Rectal smooth muscle tissue (tissue), 1 donor: ENCODE measurements around the gene SLC25A1.

Source experiments
- H3K27ac ChIP-seq: one replicate; pipeline ENCODE4 v1.7.0; 2013; ENCODE audit warnings: low read depth, low read length, inconsistent platforms
- H3K27me3 ChIP-seq: one replicate; pipeline ENCODE4 v1.7.0; 2013; ENCODE audit warnings: low read length; ENCODE audit not compliant: control insufficient read depth, insufficient read depth
- H3K36me3 ChIP-seq: one replicate; pipeline ENCODE4 v1.7.0; 2013; ENCODE audit warnings: low read length; ENCODE audit not compliant: control insufficient read depth, insufficient read depth
- H3K4me1 ChIP-seq: one replicate; pipeline ENCODE4 v1.7.0; 2013; ENCODE audit warnings: low read length; ENCODE audit not compliant: control insufficient read depth, insufficient read depth
- H3K4me3 ChIP-seq: one replicate; pipeline ENCODE4 v1.7.0; 2013; ENCODE audit warnings: low read length
- H3K9ac ChIP-seq: one replicate; pipeline ENCODE4 v1.7.0; 2013; ENCODE audit warnings: low read length

SLC25A1 gene

DNA sequence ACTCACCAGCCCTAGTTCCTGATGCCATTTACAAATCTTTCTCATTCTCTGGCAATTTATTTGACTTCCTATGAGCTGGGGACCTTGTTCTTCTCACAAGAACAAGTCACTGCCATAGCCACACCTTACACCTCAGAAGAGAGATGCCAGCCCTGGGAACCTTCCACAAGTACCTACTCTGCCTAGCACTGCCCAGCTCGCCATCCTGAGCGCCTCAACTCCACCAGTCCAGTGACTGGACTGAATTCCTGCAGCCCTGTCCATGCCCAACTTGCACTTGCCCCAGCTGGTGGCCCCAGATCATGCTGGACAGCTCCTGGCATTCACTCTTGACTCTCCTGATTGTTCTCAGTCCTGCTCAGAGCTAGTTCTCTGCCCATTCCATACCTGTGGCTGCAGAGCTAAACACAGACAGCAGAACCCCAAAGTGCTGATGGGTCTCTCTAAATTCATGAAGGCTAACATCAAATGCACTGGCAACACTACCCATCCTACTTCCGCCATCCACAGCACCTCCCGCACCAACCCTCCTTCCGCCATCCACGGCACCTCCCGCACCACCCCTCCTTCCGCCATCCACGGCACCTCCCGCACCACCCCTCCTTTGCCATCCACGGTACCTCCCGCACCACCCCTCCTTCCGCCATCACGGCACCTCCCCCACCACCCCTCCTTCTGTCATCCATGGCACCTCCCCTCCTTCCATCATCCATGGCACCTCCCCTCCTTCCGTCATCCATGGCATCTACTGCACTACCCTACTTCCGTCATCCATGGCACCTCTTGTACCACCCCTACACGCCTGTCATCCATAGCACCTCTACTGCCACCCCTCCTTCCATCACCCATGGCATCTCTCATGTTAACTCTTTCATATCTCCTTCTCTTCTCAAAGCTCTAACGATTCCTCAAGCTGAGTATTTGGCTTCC lies 23.6 kb upstream of the SLC25A1 start:
- Histone ChIP-seq H3K36me3 (no peaks in the 10 kb centered on the region), H3K4me1 (no peaks in the 10 kb centered on the region), H3K9ac (no peak overlapping the region), H3K4me3 (no peak overlapping the region), H3K27me3 (no peaks in the 10 kb centered on the region), H3K27ac (no peak overlapping the region)

DNA sequence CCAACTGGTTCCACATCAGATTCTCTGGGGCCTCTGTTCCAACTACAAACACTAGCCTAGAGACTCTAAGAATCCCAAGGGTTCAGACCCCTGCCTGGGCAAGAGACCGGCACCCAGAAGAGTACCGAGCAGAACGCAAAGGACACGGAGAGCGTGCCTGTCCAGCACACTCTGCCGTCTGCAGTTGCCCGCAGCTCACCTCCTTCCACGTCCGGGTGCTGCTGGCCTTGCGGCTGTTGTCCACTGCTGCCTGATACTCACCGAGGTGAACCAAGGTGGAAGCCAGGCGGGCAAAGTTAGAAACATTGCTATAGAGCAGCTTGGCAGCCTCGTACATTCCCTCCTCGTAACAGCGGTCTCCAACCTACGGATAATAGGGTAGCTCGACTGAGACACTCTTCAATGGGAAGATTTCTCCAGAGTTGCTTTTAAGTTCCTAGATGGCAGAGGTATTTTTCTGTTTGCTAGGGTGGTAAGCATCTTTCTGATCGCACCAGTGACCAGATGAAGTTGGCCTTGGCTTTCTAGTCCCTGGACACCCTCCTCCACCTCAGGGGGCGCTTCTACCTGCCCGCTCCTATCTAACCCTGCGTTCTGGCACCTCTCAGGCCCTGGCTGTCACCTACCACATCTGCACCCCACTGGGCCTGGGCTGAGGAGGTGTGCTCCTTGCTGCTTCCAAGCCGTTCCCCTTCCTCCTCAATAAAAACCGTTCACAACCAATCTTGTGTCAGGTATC lies 22.8 kb upstream of the SLC25A1 start:
- no peak overlapping the region for H3K4me3 ChIP-seq

GRCh38 chr22:19199479-19199878 lies 20.9 kb upstream of the SLC25A1 start:
- H3K9ac ChIP-seq, result no peak overlapping the region
- no peak overlapping the region for H3K4me3 ChIP-seq
- no peak overlapping the region for H3K27ac ChIP-seq
- no peaks in the 10 kb centered on the region for H3K27me3 ChIP-seq
- H3K36me3 ChIP-seq, result no peaks in the 10 kb centered on the region
- no peaks in the 10 kb centered on the region for H3K4me1 ChIP-seq

More for the DNA sequence above, 22.8 kb upstream of the SLC25A1 start:
- Histone ChIP-seq H3K9ac (no peak overlapping the region), H3K36me3 (no peaks in the 10 kb centered on the region), H3K27me3 (no peaks in the 10 kb centered on the region), H3K4me1 (no peaks in the 10 kb centered on the region), H3K27ac (no peak overlapping the region)

DNA sequence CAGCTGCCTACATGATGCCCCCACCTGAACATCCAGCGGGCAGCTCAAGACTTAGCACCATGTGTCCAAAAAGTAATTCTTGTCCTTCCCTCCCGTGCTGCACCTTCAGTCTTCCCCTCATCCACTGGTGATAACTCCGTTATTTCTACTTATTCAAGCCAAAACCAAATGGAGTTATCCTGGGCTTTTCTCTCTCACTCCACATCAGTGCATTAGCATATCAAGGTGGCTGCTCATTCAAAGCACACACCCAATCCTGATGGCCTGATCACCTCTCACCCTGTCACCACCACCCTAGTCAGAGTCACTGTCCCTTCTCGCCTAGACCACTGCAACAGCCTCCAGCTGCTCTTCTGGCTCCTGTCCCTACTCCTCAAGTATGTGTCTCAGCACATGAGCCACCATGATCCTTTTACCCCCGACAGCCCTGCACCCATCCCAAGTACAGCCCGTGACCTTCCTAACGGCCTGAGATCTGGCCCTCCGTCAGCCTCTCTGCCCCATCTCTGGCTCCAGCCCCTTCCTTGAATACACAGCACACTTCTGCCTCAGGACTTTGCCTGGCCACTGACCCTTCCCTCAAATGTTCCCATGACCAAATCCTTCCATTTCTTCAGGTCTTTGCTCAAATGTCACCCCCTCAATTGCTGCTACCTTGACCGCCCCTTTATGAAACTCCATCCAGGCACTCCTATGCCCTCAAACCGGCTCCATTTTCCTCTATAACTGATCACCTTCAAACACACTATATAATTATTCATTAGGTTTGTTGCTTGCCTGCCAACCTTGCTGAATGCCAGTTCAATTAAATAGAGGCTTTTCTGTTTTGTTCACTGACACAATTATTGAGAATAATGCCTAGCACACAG lies 19.7 kb upstream of the SLC25A1 start:
- H3K27me3 ChIP-seq, result no peaks in the 10 kb centered on the region
- no peaks in the 10 kb centered on the region for H3K36me3 ChIP-seq
- no peaks in the 10 kb centered on the region for H3K4me1 ChIP-seq
- H3K4me3 ChIP-seq, result no peak overlapping the region
- no peak overlapping the region for H3K9ac ChIP-seq
- no peak overlapping the region for H3K27ac ChIP-seq

DNA sequence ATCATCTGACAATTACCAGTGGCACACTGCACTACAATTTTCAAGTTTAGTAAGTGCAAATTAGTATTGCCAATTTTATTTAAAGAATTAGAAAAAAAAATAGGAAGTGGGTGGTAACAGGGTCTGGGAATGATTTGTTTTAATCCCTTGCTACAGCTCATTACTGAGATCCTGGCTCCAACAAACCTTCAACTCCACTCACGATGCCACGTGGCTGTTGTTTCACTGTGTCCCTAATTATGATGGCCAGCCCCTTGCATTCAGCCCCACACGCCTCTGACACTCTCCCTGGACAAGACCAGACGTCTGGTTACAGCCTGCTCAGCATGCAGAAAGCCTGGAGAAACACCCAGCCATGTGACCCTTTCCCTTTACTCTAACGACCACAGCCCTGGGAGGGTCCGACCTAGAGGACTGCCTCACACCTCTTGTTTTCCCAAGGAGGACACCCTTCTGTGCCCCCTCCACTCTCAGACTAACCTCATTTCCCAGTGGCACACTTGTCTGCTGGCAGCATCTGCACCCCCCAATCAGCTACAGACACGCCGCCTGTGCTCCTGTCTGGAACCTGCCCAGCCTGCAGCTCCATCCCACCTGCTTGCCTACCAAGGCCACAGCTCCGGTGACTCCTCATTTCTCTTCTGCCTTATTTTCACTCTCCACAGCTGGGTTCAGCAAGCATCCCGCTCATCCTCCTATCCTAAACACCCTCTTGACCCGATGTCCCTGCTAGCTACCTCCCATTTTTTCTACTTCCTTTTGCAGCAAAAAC lies 18.5 kb upstream of the SLC25A1 start:
- Histone ChIP-seq H3K27me3 (no peaks in the 10 kb centered on the region), H3K36me3 (no peaks in the 10 kb centered on the region), H3K9ac (no peak overlapping the region), H3K4me3 (no peak overlapping the region), H3K4me1 (no peaks in the 10 kb centered on the region), H3K27ac (no peak overlapping the region)

DNA sequence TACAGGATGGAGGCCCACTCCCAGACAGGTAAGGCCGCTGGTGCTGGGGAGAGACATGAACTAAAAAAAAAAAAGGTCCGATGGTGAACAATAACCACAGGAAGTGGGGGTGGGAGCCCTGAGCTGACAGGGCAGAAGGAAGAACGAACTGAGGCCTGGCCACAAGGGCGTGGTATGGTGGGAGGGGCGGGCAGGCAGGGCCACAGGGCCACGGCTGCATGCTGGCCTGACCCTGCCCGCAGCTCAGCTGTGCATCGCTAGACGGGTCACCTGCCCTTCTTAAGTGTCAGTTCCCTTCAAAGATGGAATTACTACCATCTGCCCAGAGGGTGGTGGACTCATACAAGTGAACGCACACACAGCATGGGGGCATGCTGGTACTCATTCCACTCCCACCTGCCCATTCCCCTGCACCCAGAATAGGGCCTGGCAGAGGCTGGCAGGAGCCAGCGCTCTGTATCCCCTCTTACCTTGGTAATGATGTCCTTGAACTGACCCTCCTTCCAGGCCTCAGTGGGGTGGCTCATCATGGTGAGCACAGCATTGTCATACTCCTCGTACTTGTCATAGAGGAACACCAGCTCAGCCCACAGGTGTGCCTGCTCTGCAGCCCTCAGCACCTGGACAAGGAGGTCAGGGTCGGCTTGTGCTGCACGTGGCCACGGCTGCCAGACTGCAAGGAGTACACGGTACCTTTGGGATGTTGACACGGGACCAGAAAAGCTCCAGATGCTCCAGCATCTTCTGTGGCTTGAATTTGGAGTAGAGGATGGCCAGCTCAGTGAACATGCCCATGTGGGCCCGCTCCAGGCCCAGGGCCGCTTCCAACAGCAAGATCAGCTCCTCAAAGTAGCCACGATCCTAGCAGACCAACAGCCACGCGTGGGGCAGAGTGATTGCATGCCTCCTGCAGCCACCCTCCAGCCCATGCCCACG lies 17.5 kb upstream of the SLC25A1 start:
- Histone ChIP-seq H3K27ac (no peak overlapping the region), H3K27me3 (no peaks in the 10 kb centered on the region), H3K36me3 (no peaks in the 10 kb centered on the region), H3K9ac (no peak overlapping the region), H3K4me1 (no peaks in the 10 kb centered on the region), H3K4me3 (no peak overlapping the region)

DNA sequence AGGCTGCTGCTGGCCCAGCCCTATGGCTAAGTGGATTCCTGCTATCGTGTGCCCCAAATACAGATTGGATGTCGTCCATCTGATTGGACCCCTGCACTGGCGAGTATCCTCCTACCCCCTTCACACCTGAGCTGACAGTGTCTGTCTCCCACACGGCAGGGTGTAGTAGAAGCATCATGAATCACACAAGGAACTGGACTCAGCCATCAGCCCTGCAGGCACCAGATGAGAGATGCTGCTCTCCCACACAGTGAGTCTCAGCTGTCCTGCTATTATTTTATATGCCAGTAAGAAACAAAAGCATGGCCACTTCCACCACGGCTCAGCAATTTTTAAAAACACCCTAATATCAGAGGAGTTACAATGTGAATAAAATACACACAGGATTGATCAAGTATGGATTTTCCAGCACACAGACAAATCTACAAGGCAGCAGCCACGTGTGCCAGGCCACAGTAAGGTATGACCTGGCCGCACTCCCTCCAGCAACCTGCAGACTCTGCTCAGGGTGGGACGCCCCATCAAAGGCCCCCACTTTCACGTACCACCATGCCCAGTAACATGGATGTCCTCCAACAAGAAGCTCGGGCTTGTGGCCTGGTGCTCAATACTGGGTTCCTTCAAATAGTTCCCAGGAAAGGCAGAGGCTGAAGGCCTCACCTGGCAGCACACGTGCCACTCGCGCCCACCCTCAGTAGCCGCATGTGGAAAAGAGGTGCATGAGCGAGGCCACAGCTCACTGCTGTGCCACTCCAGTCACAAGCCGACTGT lies 16.4 kb upstream of the SLC25A1 start:
- Histone ChIP-seq H3K4me1 (no peaks in the 10 kb centered on the region), H3K36me3 (no peaks in the 10 kb centered on the region), H3K9ac (no peak overlapping the region), H3K27ac (no peak overlapping the region), H3K4me3 (no peak overlapping the region), H3K27me3 (no peaks in the 10 kb centered on the region)

DNA sequence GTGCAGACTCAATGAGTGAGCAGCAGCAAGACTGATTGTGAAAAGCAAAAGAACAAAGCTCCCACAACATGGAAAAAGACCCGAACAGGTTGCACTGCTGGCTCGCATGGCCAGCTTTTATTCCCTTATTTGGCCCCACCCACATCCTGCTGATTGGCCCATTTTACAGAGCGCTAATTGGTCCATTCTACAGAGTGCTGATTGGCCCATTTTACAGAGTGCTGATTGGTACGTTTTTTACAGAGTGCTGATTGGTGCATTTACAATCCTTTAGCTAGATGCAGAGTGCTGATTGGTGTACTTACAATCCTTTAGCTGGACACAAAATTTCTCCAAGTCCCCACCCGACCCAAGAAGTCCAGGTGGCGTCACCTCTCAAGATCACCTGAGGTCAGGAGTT lies 15.3 kb upstream of the SLC25A1 start:
- H3K27ac ChIP-seq, result no peak overlapping the region
- no peak overlapping the region for H3K4me3 ChIP-seq
- H3K36me3 ChIP-seq, result no peaks in the 10 kb centered on the region
- no peak overlapping the region for H3K9ac ChIP-seq
- no peaks in the 10 kb centered on the region for H3K4me1 ChIP-seq
- H3K27me3 ChIP-seq, result no peaks in the 10 kb centered on the region

DNA sequence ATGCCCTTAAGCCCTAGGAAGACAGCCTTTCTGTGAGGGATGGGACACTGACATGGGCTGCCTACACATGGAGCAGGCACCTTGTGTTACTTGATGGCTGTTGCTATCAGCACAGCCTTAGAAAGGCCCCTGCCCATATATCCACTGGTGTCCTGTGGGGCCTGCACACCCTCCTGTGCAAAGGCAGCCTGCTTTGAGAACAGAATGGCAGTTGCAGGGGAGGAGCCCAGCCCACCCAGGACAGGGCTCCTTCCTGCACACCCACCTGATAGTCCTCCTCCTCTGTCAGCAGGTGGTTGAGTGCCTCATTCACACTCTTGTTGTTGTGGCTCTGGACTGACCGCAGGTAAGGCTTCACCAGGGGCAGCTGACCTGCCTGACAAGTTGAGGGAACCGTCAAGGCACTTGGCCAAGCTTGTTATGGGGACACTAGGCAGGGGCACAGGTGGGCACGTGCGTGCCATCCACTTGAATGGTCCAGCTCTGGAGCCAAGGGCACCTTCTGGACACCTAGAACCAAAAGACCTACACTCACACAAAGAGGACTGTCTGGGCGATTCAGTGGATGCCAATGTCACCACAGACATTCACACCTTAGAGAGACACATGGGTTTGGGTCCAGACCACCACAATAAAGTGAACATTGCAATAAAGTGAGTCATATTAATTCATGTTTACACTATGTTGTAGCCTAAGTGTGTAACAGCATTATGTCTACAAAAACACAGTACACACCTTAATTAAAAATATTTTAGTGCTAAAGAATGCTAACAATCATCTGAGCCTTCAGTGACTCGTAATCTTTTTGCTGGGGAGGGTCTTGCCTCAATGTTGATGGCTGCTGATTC lies 9.4 kb upstream of the SLC25A1 start:
- Histone ChIP-seq H3K4me1 (no peaks in the 10 kb centered on the region), H3K9ac (no peak overlapping the region), H3K27ac (no peak overlapping the region), H3K27me3 (no peaks in the 10 kb centered on the region), H3K4me3 (no peak overlapping the region), H3K36me3 (peaks cover 2% of the 10 kb centered on the region)
